Endodermal cell (in vitro differentiated cells): ENCODE measurements around the gene ELFN2. TPM values are rescaled to one million over a fixed set of nuclear protein-coding genes. Genes with fewer than 3 reads are reported as not detected.

ENCODE experiments used
- DNase-seq: peaks from one replicate; pipeline ENCODE4 v3.0.0-alpha.2; 2017
- H3K27ac ChIP-seq: 2 replicates; pipeline ENCODE4 v1.5.1; 2013; ENCODE audit warnings: mild to moderate bottlenecking, low read depth, low read length, moderate library complexity
- H3K27me3 ChIP-seq: 2 replicates; pipeline ENCODE4 v1.6.1; 2013; ENCODE audit warnings: mild to moderate bottlenecking, low read length, moderate library complexity; ENCODE audit not compliant: insufficient read depth, control insufficient read depth, poor library complexity, severe bottlenecking
- H3K36me3 ChIP-seq: 2 replicates; pipeline ENCODE4 v1.7.0; 2013; ENCODE audit warnings: mild to moderate bottlenecking, low read length, moderate library complexity; ENCODE audit not compliant: control insufficient read depth, insufficient read depth
- H3K4me1 ChIP-seq: one replicate; pipeline ENCODE4 v1.7.0; 2013; ENCODE audit warnings: low read length; ENCODE audit not compliant: control insufficient read depth, insufficient read depth
- H3K4me3 ChIP-seq: 2 replicates; pipeline ENCODE4 v1.5.1; 2013; ENCODE audit warnings: mild to moderate bottlenecking, low read length, moderate library complexity
- H3K9ac ChIP-seq: 2 replicates; pipeline ENCODE4 v1.6.1; 2013; ENCODE audit warnings: mild to moderate bottlenecking, low read length, moderate library complexity; ENCODE audit not compliant: poor library complexity, severe bottlenecking; ENCODE audit errors: extremely low read depth
- H3K9me3 ChIP-seq: 2 replicates; pipeline ENCODE4 v1.6.1; 2013; ENCODE audit warnings: mild to moderate bottlenecking, low read length, moderate library complexity; ENCODE audit not compliant: control insufficient read depth
- H3K27ac Mint-ChIP-seq: 2 replicates; pipeline ENCODE4 v1.8.0; 2020; ENCODE audit warnings: mixed read lengths
- H3K27me3 Mint-ChIP-seq: 2 replicates; pipeline ENCODE4 v1.8.0; 2021; ENCODE audit warnings: mild to moderate bottlenecking, mixed read lengths; ENCODE audit not compliant: insufficient read depth
- H3K36me3 Mint-ChIP-seq: 2 replicates; pipeline ENCODE4 v1.8.0; 2020; ENCODE audit warnings: low read depth, mixed read lengths
- H3K4me1 Mint-ChIP-seq: 2 replicates; pipeline ENCODE4 v1.8.0; 2020; ENCODE audit warnings: mixed read lengths
- H3K4me3 Mint-ChIP-seq: 2 replicates; pipeline ENCODE4 v1.8.0; 2020; ENCODE audit warnings: mild to moderate bottlenecking, moderate library complexity, mixed read lengths
- H3K9me3 Mint-ChIP-seq: 2 replicates; pipeline ENCODE4 v1.8.0; 2020; ENCODE audit warnings: mild to moderate bottlenecking, mixed read lengths
- whole genome bisulfite sequencing, 2 experiments: methylation state at CpG; one replicate each; pipeline versions ENCODE4 v1.1.5 to v1.1.7; 2013; ENCODE audit warnings: missing lambda C conversion rate in 2 of 2, mixed read lengths in 1 of 2; ENCODE audit not compliant: insufficient coverage in 1 of 2, insufficient read length in 1 of 2; 5-methylcytosine and 5-hydroxymethylcytosine counted together
- total RNA-seq, 2 donors: library from RNA; stranded (reverse); fragmentation: NEBNext Ultra II Directional in 1 of 2; extraction: Animal tissue kit (Norgen Biotek cat#: 25700) in 1 of 2; gene quantifications; 2 replicates in 1 of 2; 3 replicates in 1 of 2; pipeline ENCODE4 v1.2.1, GENCODE V29; 2021
- TF ChIP-seq, protein P1 (sequence below): fragments of 200-600 bp; sonication (generic); conservative IDR thresholded peaks from 2 replicates; pipeline ENCODE4 v1.5.0; 2021; ENCODE audit warnings: antibody characterized with exemption, mild to moderate bottlenecking

ELFN2 gene
- total RNA-seq, 2 donors from 2014 or later: 0.40 to 0.46 TPM

DNA sequence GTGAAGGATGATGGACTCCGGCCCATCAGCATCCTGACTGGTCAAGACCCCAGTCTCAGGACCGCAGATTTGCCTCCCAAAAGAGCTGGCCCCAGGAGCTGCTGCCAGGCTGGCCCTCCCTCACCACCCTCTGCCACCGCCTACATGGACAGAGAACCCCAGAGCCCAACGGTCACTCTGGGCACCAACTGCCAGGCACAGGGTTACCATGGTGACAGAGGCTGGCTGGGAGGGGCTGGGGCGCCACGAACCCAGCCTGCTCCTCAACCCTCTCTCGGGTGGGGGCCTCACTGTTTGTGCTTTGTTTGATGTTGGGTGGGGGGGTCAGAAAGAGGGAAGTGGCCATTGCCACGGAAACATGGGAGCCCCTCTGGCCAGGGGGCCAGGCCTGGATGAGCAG lies 55.8 kb downstream of the ELFN2 start:
- TF ChIP-seq, protein P1, sequence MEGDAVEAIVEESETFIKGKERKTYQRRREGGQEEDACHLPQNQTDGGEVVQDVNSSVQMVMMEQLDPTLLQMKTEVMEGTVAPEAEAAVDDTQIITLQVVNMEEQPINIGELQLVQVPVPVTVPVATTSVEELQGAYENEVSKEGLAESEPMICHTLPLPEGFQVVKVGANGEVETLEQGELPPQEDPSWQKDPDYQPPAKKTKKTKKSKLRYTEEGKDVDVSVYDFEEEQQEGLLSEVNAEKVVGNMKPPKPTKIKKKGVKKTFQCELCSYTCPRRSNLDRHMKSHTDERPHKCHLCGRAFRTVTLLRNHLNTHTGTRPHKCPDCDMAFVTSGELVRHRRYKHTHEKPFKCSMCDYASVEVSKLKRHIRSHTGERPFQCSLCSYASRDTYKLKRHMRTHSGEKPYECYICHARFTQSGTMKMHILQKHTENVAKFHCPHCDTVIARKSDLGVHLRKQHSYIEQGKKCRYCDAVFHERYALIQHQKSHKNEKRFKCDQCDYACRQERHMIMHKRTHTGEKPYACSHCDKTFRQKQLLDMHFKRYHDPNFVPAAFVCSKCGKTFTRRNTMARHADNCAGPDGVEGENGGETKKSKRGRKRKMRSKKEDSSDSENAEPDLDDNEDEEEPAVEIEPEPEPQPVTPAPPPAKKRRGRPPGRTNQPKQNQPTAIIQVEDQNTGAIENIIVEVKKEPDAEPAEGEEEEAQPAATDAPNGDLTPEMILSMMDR: no peak
- WGBS, 2 experiments: 86 to 100% methylated on average over 3 to 8 of the region's 8 CpGs
- Histone ChIP-seq H3K4me1 (no peaks in the 10 kb centered on the region), H3K9me3 (no peaks in the 10 kb centered on the region), H3K4me3 (no peak overlapping the region), H3K9ac (no peak overlapping the region), H3K27ac (no peak overlapping the region), H3K36me3 (no peaks in the 10 kb centered on the region), H3K27me3 (no peaks in the 10 kb centered on the region)
- Mint-ChIP-seq H3K27ac (no peak overlapping the region), H3K9me3 (no peaks in the 10 kb centered on the region), H3K27me3 (no peaks in the 10 kb centered on the region), H3K4me1 (peaks cover 4% of the 10 kb centered on the region), H3K4me3 (no peak overlapping the region), H3K36me3 (no peaks in the 10 kb centered on the region)
- DNase-seq: no peak

DNA sequence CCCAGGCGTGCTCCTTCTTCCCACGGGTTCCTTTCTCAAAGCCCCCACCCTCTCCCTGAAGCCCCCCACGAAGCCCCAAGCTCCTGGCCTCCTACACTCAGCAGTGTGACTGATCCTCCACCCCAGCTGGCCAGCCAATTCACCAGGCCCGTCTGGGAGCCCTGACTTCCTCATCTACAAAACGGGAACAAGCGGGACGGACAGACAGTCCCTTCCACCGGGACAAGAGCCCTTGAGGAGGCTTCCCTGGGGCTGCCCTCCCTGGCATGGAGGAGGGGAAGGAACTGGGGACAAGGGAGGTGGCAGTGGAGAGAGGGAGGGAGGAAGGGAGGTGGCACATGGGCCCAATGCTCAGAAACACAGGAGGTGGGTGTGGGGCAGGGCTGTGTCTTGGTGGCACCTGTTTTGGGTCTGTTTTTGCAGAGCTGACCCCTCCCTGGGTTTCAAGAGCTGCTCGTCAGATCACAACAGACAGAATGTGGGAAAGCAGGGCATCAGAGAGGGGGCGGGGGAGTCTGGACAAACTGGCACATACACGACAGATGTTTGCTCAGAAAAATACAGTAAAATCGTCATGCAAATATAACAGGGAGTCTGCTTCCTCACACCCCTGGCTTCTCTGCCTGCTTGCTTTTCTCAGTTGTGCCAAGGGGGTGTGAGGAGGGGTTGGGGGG lies 56.8 kb downstream of the ELFN2 start:
- Histone ChIP-seq H3K27me3 (no peaks in the 10 kb centered on the region), H3K27ac (no peak overlapping the region), H3K9ac (no peak overlapping the region), H3K4me1 (no peaks in the 10 kb centered on the region), H3K9me3 (no peaks in the 10 kb centered on the region), H3K36me3 (no peaks in the 10 kb centered on the region), H3K4me3 (no peak overlapping the region)
- 84 to 88% methylated on average over 7 to 12 of the region's 12 CpGs for WGBS, 2 experiments
- TF ChIP-seq, protein P1: no peak
- H3K4me3 Mint-ChIP-seq: no peak overlapping the region
- H3K9me3 Mint-ChIP-seq: no peaks in the 10 kb centered on the region
- DNase-seq: no peak
- no peaks in the 10 kb centered on the region for H3K27me3 Mint-ChIP-seq
- no peaks in the 10 kb centered on the region for H3K36me3 Mint-ChIP-seq
- H3K4me1 Mint-ChIP-seq: peaks cover 4% of the 10 kb centered on the region
- H3K27ac Mint-ChIP-seq: no peak overlapping the region

DNA sequence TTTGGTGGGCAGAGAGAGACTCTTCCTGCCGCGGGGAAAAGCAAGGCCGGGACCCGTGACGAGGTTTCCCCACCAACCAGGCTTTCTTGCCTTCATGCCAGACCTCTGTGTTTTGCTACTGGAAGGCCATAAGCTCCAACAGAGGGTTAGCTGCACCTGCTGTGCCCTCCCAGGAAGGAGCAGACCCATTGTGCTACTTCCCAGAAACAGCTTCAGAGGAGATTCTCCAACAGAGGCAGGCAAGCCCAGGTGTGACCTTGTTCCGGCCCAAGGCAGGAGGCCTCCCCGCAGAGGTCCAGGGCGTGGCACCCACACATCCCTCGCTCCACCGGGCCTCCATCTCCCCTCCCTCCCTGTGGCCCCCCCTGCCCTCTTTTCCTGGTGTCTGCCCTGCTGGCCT lies 57.8 kb downstream of the ELFN2 start:
- H3K9ac ChIP-seq: no peak overlapping the region
- no peak for DNase-seq
- H3K4me3 ChIP-seq: no peak overlapping the region
- no peak overlapping the region for H3K27ac Mint-ChIP-seq
- no peaks in the 10 kb centered on the region for H3K27me3 ChIP-seq
- no peaks in the 10 kb centered on the region for H3K9me3 ChIP-seq
- no peak overlapping the region for H3K27ac ChIP-seq
- no peaks in the 10 kb centered on the region for H3K4me1 ChIP-seq
- TF ChIP-seq, protein P1: no peak
- H3K36me3 Mint-ChIP-seq: no peaks in the 10 kb centered on the region
- no peak overlapping the region for H3K4me3 Mint-ChIP-seq
- no peaks in the 10 kb centered on the region for H3K27me3 Mint-ChIP-seq
- H3K9me3 Mint-ChIP-seq: no peaks in the 10 kb centered on the region
- no peaks in the 10 kb centered on the region for H3K36me3 ChIP-seq
- H3K4me1 Mint-ChIP-seq: peaks cover 4% of the 10 kb centered on the region
- WGBS, 2 experiments: 89% methylated on average over 3 to 10 of the region's 10 CpGs
